ENCODE results near the gene POLDIP2. TPM values are rescaled to one million over a fixed set of nuclear protein-coding genes. Genes with fewer than 3 reads are reported as not detected.

The POLDIP2 gene
- total and polyA plus RNA-seq, 2 donors (not counting 3 experiments of a cell fraction or from before 2014, with no cell fraction given): 82.6 to 85.2 TPM

DNA sequence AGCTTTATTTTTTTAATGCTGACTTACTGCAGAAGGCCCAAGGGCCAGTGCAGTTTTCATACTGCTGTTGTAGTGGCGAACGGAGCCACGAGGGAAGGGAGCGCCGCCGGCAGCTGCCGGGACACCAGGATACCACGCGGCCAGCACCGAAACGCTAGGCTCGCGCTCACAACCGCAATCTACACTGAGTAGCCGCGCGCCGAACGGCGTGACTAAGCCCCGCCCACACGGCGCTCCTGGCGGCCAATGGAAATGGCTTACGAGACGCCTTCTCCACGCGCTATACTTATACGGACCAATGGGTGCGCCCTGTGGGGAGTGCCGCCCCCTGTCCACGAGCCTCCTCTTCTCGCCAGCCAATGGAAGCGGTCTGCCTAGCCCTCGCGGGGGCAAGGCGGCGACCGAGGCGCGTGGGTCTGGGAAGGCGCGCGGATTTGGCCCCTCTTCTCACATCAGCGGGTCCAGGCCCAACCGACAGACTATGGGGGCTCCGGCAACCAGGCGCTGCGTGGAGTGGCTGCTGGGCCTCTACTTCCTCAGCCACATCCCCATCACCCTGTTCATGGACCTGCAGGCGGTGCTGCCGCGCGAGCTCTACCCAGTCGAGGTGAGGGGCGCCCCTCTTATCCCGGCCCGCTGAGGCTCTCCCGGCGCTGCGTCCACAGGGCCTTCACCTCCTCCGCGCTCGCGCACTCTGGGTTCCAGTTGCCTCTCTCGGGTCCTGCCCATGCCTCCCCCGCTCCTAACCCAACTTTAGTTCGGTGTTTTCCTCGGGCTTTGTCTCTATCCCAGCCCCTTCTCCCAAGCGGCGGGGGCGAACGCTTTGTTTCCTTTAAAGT lies 38.3 kb downstream of the POLDIP2 start, which contains the start of gene TMEM97:
TSS of gene TMEM97 (plus strand) at position 442 of the 839 bp plus-strand sequence. CDS start at position 482, 40 bp downstream.
- Histone ChIP-seq H3K79me2 (ENCODE audit: control insufficient read depth, insufficient read depth, low read length) (peaks cover 34% of the 10 kb centered on the region), H4K20me1 (replicated peaks; ENCODE audit: control insufficient read depth, extremely low read depth, insufficient read depth, low read length) (no peaks in the 10 kb centered on the region), H3K4me3 (replicated peaks in 1 of 3; ENCODE audit: insufficient read depth in 1 of 3, low read depth in 1 of 3, low read length in 3 of 3) (peak within 1 kb of the TSS; percentile 52 to 80 (median 65)), H3K9ac (replicated peaks; ENCODE audit: extremely low read depth, insufficient read depth, low read length) (peak within 1 kb of the TSS; percentile 76), H3K4me1 (ENCODE audit: control insufficient read depth, extremely low read depth, insufficient read depth, low read length) (peaks cover 18% of the 10 kb centered on the region), H3K9me3 (replicated peaks; ENCODE audit: control insufficient read depth, insufficient read depth, low read length) (no peaks in the 10 kb centered on the region), H3K27ac (ENCODE audit: insufficient read depth, low read depth, low read length) (peak within 1 kb of the TSS; percentile 9), H3K36me3 (ENCODE audit: control insufficient read depth in 2 of 2, extremely low read depth in 1 of 2, insufficient read depth in 2 of 2, low read length in 2 of 2) (no peaks in the 10 kb centered on the region), H3K4me2 (ENCODE audit: insufficient read depth, low read length) (peak within 1 kb of the TSS; percentile 91), H3K27me3 (ENCODE audit: control insufficient read depth in 2 of 2, insufficient read depth in 2 of 2, low read length in 2 of 2) (peaks cover 0 to 1% of the 10 kb centered on the region in 2 experiments), H2AFZ (ENCODE audit: low read depth, low read length) (peak within 1 kb of the TSS; percentile 97), H3K9me1 (replicated peaks; ENCODE audit: control insufficient read depth, extremely low read depth, insufficient read depth, low read length) (no peaks in the 10 kb centered on the region)
- dilution Hi-C loops (cut with MboI; ENCODE audit: extremely low pct_ligation_motif_present, low sequenced_read_pairs) (no loop called here), intact Hi-C loops (cut with micrococcal nuclease) (loop anchor here (1.0 kb wide), 5 partner anchors 8 to 514 kb away; partner anchors contain the start of genes IFT20, POLDIP2 and TNFAIP1)
- TF ChIP-seq MYC (IDR thresholded peaks at IDR 0.05; ENCODE audit: low read depth, low read length): peak; percentile 62
- TF ChIP-seq EZH2 (IDR thresholded peaks at IDR 0.05; ENCODE audit: borderline replicate concordance, low read depth, low read length, severe bottlenecking): no peak
- peak; percentile 73 for TF ChIP-seq POLR2AphosphoS5 (IDR thresholded peaks at IDR 0.05; ENCODE audit: insufficient read depth, low read depth, low read length)
- no peak for TF ChIP-seq JUN (IDR thresholded peaks at IDR 0.05; ENCODE audit: borderline replicate concordance, insufficient read depth, insufficient read length, low read depth)
- peak; percentile 47 for TF ChIP-seq POLR2A (IDR thresholded peaks at IDR 0.05; ENCODE audit: low read depth, low read length)
- TF ChIP-seq MAX (IDR thresholded peaks at IDR 0.05; ENCODE audit: insufficient read depth, insufficient read length): peak; percentile 79
- no peak for TF ChIP-seq CTCF (IDR thresholded peaks at IDR 0.05; ENCODE audit: extremely low read depth in 1 of 2, insufficient read depth in 1 of 2, low read depth in 1 of 2, low read length in 2 of 2)
- POLR2A ChIA-PET: interaction anchor here (1.2 kb wide), 1 partner anchor 17 kb away, joined by 3 read pairs; the partner anchor contains the start of genes IFT20 and TNFAIP1
- peak; percentile 97 for FAIRE-seq
- peak; percentile 98 for DNase-seq (ENCODE audit: low read depth, low spot score)
- BruUV-seq (replicated peaks): no TSS peak
- CTCF ChIA-PET: interaction anchor here (0.9 to 2.0 kb wide), 8 partner anchors 12 to 514 kb away, joined by 3 to 8 read pairs (median 4); partner anchors contain the start of genes IFT20, POLDIP2 and TNFAIP1

Measured in endothelial cell of umbilical vein (primary cell).